GM18909 (cell line): ENCODE measurements around the gene DND1.
A peak's percentile ranks its signal among the peaks of the same experiment; 100 is the strongest.
"Not testable (repeated sequence)": the region's sequence is repeated elsewhere in the genome, so short reads cannot be mapped to it uniquely, and the experiment has no call there.

Source experiments
- ATAC-seq: cut with Tn5 transposase; IDR thresholded peaks from one replicate; pipeline ENCODE4 v1.9.1; 2021; ENCODE audit warnings: mild to moderate bottlenecking; ENCODE audit not compliant: unreplicated experiment, poor library complexity

The DND1 gene

DNA sequence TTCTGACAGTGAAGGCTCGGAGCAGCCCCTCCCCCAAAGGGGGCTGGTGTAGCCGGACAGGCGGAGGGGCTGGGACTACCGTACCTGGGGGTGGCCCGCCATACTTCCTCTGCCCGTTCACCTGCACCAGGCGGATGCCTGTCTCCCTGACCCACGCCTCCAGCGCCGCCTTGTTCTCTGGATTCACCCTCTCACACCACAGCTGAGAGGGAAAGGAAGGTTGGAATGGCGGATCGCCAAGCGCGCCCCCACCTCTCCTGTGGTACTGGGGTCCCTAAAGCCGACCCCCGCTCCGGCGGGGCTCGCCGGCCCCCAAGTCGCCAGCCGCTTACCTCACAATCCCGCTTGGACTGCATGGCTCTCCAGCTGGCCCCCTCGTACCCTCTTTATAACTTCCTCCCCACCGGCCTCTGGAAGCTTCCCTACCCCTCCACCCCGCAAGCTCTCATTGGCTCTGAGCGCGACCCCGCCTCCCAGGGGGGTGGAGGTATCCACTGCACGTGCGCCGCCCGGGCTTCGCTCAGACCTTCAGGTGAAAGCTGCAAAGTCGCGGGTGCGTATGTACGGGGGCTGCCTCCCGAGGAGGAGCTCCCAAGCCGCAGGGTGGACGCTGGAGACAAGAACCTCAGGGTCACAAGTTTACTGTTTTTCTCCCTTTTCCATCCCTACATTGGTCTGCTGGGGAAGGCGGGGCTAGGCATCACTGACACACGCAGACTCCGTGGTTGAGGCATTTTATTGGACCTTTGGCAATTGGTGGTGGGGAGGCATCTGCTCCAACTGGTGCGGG, at the start of gene DND1:
DND1 (minus strand) TSS at position 390 of the 790 bp plus-strand sequence; CDS start at position 356, 34 bp downstream.
- no peak for ATAC-seq

DNA sequence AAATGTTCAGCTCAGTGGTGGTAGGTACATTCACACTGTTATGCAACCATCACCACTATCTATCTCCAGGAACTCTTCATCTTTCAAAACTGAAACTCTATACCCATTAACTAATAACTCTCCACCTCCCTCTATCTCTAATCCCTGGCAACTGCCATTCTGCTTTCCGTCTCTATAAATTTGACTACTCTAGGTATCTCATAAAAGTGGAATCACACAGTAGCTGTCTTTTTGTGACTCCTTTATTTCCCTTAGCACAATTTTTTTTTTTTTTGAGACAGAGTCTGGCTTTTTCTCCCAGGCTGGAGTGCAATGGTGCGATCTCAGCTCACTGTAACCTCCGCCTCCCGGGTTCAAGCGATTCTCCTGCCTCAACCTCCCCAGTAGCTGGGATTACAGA, 48.0 kb upstream of the DND1 start:
- not testable (repeated sequence) for ATAC-seq

DNA sequence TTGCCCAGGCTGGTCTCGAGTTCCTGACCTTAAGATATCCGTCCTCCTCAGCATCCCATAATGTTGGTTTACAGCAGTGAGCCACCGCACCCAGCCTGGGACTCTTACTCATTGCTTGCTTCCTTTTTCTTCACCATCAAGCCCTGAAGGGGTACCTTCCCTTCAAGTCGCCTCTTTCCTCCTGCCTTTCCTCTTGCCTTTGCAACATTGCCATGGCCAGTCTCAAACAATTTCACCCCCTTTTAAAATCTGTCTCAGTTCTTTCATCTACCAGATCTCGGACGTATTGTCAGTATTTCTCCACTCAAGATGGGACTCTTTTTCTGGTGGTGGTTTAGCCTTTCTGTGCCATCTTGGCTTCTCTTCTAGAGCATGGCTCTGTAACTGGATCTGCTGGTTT, 47.4 kb upstream of the DND1 start:
- ATAC-seq, result not testable (repeated sequence)

DNA sequence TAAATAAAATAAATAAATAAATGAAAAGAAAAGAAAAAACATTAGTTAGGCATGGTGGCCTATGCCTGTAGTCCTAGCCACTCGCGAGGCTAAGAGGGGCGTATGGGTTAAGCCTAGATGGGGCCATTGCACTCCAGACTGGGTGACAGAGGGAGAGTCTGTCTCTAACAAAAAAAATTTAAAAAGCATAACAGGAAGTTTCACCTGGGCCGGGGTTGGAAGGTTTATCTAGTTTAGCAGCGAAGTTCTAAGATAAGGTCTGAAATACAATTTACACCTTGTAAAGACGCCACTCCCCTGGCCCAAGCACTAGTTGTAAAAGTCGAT, 44.9 kb upstream of the DND1 start:
- ATAC-seq, result no peak

DNA sequence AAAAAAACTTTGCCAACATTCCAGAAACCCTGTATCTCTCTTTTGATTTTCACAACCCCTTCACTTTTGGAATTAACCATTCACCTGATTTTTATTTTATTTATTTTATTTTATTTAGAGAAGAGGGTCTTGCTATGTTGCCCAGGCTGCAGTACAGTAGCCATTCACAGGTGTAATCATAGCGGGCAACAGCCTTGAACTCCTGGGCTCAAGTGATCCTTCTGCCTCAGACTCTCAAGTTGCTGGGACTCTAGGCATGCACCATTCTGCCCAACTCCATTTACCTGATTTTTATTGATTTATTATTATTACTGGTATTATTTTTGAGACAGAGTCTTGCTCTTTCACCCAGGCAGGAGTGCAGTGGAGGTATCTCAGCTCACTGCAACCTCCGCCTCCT, 42.9 kb upstream of the DND1 start:
- ATAC-seq, result not testable (repeated sequence)

DNA sequence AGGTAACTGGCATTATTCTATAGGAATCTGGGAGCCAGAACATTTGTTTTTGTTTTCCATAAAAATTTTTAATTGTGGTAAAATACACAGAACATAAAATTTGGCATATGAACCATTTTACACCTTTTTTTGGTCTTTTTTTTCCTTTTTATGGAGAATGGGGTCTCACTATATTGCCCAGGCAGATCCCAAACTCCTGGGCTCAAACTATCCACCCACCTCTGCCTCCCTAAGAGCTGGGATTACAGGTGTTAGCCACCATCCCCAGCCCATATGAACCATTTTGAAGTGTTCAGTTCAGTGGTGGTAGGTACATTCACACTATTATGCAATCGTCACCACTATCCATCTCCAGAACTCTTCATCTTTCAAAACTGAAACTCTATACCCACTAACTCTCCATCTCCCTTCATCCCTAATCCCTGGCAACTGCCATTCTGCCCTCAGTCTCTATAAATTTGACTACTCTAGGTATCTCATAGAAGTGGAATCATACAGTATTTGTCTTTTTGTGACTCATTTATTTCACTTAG, 40.3 kb upstream of the DND1 start:
- no peak for ATAC-seq

DNA sequence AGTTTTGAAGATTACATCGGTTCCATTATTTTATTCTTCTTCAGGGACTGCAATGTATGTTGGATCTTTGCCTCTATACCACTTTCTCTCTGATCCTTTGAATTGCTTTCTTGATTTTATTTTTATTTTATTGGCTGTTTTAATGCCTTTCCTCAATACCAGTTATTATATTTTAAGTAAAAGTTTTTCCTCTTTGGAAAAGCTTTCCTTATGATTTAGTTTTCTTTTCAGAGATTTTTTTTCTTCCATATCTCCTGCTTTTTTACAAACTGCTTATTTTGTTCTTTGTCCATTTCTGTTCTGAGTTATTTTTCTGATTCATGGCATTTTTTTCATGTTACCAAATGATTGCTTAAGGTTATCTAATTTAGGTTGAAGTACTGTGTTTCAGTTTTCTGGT, 38.4 kb upstream of the DND1 start:
- no peak for ATAC-seq

DNA sequence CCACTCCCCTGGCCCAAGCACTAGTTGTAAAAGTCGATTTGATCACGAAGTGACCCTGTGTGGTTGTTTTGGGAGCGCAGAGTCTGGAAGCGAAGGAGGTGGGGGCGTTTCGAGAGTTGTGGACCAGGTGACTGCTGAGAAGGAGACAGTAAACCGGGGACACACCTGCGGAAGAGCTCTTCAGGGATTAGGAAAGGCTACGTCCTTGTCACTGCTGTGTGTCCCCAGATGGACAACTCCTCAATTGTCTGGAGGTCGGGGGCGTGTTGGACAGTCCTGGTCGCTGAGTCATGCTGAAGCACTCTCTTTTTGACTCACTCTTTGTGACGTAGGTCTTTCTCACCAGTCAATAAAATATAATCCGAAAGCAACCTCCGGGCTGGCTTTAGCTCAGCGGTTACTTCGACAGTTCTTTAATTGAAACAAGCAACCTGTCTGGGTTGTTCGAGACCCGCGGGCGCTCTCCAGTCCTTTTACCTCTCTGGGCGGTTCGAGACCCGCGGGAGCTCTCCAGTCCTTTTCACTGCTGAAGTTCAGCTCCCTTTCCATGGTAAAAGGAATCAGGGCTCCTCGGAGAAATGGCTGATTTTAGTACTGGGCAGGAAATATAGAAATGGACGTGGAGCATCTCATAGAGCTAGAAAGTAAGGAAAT, 37.6 kb upstream of the DND1 start:
- peak; percentile 90 for ATAC-seq

DNA sequence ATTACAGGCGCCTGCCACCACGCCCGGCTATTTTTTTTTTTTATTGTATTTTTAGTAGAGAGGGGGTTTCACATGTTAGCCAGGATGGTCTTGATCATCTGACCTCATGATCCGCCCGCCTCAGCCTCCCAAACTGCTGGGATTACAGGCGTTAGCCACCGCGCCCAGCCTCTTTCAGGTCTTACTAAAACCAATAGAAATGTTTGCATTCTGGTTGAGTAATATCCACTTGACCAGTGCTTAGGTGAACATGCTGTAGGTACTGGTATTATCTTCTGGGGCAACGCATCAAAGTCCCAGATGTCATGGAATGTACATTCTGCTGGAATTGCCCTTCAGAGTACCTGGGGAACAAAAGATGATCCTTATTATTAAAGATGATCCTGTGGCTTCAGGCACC, 35.4 kb upstream of the DND1 start:
- not testable (repeated sequence) for ATAC-seq

DNA sequence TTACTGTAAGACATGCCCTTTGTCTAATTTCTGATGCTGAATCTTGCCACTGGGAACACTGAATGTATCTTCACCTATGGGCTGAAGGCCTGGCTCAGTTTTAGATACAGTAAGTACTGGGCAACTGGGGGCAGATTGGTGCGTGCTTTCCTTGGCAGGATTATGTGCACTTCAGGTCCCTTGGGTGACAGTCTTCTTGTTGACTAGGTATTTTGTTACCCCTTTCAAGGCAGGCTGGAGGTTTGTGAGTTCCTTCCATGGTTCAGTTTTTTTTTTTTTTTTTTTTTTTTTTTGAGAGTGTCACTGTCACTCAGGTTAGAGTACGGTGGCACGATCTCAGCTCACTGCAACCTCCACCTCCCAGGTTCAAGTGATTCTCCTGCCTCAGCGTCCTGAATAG, 34.4 kb upstream of the DND1 start:
- no peak for ATAC-seq

DNA sequence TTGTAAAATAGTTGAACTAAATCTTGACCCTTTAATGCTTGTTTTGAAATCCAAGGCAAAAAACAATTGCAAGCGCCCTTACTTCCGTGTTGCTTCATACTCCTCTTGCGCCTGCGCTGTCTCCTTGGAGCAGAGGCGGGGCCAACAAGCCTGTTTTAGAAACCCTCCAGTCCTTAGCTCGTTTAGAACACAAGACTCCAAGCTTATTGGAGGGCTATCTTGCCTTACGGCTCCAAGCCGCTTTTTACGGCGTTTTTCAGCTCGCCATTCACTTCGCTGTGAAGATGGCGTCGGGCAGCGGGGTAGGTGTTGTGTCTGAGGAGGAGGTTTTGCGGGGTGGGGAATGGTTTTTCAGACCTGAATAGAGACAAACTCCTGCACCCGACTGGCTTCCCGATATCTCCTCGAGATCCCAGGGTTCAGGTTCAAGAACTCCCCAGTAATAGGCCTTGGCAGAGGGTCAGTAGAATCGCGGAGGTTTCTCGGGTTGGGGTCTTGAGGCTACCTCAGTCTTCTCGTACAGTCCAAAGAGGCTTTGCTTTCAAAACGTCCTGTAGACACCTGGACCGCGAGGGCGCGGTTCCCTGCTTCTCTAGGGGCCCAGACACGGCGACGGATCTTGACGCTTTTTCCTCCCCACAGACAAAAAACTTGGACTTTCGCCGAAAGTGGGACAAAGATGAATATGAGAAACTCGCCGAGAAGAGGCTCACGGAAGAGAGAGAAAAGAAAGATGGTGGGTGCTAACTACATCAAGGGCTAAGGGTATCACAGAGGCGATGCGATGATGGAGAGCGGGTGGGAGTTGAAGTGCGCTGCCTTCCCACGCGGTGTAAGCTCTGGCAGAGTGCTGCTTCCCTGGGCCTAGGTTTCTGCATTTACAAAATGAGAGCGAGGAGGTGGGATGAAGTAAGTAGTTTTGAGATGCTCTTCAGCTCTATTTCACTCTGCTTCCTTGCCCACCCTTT, 27.1 kb upstream of the DND1 start, which contains the start of gene ZMAT2:
ZMAT2 (plus strand) TSS at position 271 of the 968 bp plus-strand sequence; CDS start at position 285, 14 bp downstream.
- ATAC-seq, result peak; percentile 98

DNA sequence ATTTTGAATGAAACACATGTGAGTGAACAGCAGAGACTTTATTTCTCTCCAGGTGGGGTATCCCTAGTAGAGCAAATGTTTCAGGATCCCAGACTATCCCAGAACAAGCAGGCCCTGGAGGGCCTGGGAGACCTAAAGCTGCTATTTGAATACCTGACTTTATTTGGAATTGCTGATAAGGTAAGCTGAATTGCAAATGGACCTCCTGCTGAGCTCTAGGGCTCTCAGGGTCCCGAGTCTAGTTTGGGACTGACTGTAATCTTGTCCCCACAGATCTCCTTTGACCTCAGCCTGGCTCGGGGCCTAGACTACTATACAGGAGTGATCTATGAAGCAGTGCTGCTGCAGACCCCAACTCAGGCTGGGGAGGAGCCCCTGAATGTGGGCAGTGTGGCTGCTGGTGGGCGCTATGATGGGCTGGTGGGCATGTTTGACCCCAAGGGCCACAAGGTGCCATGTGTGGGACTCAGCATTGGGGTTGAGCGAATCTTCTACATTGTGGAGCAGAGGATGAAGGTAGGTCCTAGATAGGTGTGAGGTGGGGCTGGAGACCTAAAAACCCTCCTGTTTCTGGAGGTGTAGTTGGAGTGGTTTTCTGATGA, 23.6 kb upstream of the DND1 start:
- no peak for ATAC-seq

DNA sequence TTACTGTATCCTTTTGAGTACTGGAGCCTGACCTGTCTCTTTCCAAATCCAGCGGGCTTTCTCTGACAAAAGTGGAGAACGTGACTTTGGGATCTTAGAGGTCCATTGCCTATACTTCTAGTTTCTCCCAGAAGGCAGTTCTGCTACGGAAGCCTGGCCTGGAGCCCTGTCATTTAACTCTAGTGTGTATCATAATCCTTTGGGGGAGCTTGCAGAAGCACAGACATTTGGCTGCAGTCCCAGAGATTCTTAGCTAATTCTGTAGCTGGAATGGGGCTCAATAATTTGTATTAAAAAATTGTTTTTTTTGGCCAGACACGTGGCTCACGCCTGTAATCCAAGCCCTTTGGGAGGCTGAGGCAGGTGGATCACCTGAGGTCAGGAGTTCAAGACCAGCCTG, 20.9 kb upstream of the DND1 start:
- no peak for ATAC-seq

DNA sequence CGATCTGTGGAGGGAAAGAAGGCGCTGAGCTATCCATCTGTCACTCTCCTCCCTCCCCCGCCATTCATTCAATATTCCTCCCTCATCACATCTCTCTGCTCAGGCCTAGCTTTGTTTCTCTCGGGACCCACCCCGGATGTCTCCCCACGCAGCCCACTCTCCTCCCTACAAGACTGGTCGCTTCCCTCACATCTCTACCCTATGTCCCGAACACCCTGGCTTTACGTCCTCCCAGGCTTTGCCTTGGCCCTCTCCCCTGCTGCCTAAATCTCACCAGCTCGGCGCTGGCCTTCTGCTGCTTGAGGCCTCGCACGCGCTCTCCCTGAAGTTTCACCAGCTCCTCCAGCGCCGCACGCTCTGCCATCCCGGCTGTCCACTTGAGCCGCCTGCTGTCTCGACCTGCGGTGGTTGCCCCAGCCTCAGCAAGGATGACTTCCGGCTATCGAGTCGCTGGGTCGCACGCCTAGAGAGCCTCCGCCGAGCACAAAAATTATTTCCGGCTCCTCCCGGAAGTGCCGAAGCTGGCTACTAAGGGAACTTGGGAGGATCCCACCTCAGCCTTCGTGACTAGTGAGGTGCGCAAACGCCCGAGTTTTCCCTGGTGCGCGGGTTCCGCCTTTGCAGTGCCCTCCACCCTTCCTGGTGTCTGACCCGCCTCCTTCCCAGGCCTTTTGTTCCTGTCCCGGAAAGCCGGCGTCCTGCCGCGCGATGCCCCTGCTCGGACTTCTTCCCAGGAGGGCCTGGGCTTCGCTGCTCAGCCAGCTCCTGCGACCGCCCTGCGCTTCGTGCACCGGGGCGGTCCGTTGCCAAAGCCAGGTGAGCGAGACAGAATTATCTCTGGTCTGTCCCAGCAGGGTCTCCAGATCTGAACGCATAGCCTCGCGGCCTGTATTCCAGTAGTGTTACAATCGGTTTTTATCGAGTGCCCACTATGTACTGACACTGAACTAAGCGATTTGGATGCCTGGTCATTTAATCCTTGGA, 17.9 kb upstream of the DND1 start, which contains the start of the genes HARS1 and HARS2:
HARS1 (minus strand) TSS at position 430 of the 984 bp plus-strand sequence; CDS start at position 364, 66 bp downstream.
HARS2 (plus strand) TSS at position 515 of the 984 bp plus-strand sequence; CDS start at position 709, 194 bp downstream.
- ATAC-seq, result peak; percentile 99

DNA sequence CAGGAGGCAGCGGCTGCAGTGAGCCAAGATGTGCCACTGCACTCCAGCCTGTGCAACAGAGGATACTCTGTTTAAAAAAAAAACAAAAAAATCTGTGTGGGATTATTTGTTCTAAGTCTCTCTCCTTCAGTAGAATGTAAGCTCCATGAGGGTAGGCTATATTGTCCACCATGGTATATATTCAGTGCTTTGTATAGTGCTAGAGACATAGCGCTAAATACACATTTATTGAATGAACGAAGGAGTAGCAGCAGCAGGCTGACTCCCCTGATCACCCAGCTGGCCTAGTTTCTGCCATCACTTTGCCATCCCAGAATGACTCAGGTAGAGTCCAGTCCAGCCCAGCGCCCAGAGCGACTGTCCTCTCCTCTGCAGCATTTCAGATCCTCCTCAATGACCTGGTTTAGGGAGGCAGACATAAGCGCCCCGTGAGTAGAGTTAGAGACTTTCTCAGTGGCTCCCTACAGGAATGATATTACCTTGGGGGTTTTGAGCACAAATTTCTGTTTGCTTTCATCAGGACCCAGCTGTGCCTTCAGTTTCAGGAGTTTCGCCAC, 17.1 kb upstream of the DND1 start:
- ATAC-seq, result no peak

DNA sequence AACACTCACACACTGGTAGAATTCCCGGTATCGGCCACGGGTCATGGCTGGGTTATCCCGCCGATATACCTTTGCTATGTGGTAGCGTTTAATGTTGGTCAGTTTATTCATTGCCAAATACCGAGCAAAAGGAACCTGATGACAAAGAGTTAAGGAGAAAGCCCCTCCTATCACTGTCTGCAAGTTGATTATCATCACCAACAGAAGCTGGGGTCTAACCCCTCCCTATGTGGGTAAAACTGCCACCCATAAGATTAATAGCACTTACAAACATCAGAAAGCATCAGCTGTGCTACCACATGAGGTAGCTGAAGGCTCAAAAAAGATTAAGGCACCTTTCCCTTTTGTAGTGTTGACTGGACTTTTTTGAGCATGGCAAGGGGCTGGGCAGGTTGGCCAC, 5.6 kb upstream of the DND1 start:
- ATAC-seq, result no peak

DNA sequence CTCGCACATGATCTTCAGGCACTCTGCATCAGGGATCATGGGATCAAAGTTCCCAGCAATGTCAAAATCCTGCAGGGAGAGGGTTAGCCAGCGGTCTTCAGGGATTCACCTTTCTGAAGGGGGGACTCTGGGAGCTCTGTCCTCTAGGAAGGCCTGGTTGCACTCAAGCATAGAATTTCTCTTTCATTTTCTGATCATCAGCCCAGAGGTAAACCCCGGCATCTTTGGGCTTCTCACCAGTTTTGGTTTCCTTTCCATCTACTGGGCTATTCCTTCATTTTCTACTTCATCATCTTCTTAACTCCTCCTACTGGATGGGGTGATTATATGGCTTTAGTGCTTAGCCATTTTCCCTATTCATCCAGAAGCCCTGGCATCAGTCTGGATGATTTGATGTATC, 4.6 kb upstream of the DND1 start:
- ATAC-seq, result no peak

DNA sequence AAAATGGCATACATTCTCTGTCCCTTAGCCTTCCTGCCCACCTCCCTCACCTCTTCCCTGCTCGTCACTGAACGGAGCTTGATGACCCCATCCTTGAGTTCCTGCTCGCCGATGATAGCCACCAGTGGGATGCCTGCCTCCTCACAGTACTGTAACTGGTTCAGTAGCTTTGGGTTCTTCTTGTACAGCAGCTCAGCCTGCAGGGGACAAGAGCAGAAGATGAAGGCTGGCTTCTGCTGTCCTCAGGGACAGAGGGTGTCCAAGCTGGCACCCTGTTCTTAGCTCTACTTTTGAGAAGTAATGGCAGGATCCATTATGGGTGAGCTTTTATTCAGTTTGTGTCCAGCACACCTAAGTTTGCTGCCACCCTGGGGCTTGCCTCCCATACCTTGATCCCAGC, 1.3 kb upstream of the DND1 start:
- ATAC-seq, result no peak
